ENCODE data around the gene SCGB1C1.
"Not testable (repeated sequence)": the region's sequence is repeated elsewhere in the genome, so short reads cannot be mapped to it uniquely, and the experiment has no call there.

The SCGB1C1 gene

GRCh38 chr11:220641-221215 is 27.9 kb downstream of the SCGB1C1 start:
- not testable (repeated sequence) for DNase-seq

GRCh38 chr11:221539-221938 is 28.7 kb downstream of the SCGB1C1 start:
- no peak for DNase-seq

- no peak for DNase-seq
Observed at GRCh38 chr11:221998-222789, 29.3 kb downstream of the SCGB1C1 start.

- DNase-seq = no peak
Observed at GRCh38 chr11:223026-223789, 30.3 kb downstream of the SCGB1C1 start.

GRCh38 chr11:223884-224283 is 31.0 kb downstream of the SCGB1C1 start:
- no peak for DNase-seq

GRCh38 chr11:224424-224823 is 31.5 kb downstream of the SCGB1C1 start:
- no peak for DNase-seq

GRCh38 chr11:225734-226453 is 33.0 kb downstream of the SCGB1C1 start:
- DNase-seq = peak; percentile 27

- DNase-seq = no peak
Observed at GRCh38 chr11:227824-228379, 35.0 kb downstream of the SCGB1C1 start.

GRCh38 chr11:230431-230830 is 37.6 kb downstream of the SCGB1C1 start:
- no peak for DNase-seq

- DNase-seq = no peak
Observed at GRCh38 chr11:232783-233565, 40.1 kb downstream of the SCGB1C1 start.

- DNase-seq = no peak
Observed at GRCh38 chr11:235180-235579, 42.3 kb downstream of the SCGB1C1 start.

GRCh38 chr11:235609-235996 is 42.7 kb downstream of the SCGB1C1 start:
- DNase-seq = no peak

- peak; percentile 76 for DNase-seq
Observed at GRCh38 chr11:235997-236773, 43.3 kb downstream of the SCGB1C1 start, which contains the start of gene SIRT3. SIRT3 (minus strand) TSS chr11:236342; CDS start chr11:236328, 14 bp downstream.

GRCh38 chr11:236774-237767 is 44.2 kb downstream of the SCGB1C1 start, which contains the start of gene PSMD13:
PSMD13 (plus strand) TSS chr11:236976; CDS start chr11:237050, 74 bp downstream.
- DNase-seq = peak; percentile 85

GRCh38 chr11:238346-238745 is 45.5 kb downstream of the SCGB1C1 start:
- DNase-seq = not testable (repeated sequence)

- no peak for DNase-seq
Observed at GRCh38 chr11:240315-240714, 47.4 kb downstream of the SCGB1C1 start.

GRCh38 chr11:241634-242033 is 48.8 kb downstream of the SCGB1C1 start:
- DNase-seq = no peak
